ENCODE data around the gene PLAC8L1.
"Not testable (repeated sequence)": the region's sequence is repeated elsewhere in the genome, so short reads cannot be mapped to it uniquely, and the experiment has no call there.

The PLAC8L1 gene

DNA sequence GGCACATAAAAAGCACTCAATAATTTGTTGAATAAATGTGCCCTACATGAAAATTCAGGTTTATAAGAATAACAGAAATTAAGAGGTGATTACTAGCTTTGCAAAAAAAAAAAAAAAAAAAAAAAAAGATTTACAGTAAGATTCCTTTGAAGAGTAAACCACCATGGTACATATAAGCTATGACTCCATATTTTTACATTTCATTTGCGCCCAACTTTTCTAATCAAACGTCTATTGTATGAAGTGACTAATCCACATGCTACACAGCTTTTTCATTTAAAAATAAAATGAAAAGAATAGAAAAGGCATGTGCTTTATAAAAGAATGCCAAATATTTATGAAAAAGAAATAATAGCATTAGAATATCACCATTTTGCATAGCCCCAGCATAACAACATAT lies at the start of gene PLAC8L1:
Gene PLAC8L1 (minus strand): TSS at position 101 of the 400 bp plus-strand sequence. CDS start 1,266 bp downstream, outside the sequence.
- no peak for DNase-seq

DNA sequence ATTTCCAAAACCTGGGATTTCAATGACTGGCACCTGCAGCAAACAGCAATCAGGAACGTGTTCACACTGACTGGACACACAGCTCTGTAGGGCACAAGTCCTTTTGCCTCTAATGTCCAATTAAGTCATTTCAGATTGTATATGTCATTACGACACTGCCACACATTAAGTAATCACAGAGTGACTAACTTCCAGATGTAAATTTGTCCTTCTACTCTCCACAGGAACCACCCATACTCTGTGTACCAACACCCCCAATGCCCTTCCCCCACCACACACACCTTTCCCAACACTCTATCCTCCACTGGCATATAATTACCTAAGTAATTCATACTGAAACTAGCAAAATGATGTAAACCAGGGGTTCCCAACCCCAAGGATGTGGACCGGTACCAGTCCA lies 46.6 kb upstream of the PLAC8L1 start:
- no peak for DNase-seq

DNA sequence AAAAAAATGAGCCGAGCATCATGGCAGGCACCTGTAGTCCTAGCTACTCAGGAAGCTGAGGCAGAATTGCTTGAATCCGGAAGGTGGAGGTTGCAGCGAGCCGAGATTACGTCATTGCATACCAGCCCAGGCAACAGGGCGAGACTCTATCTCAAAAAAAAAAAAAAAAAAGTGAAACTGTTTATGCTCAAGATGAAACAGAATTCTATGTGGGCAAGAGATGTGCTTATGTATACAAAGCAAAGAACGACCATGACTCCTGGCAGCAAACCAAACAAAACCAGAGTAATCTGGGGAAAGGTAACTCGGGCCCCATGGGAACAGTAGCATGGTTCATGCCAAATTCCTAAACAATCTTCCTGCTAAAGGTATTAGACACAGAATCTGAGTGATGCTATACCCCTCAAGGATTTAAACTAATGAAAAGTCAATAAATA lies 32.6 kb upstream of the PLAC8L1 start:
- no peak for DNase-seq

DNA sequence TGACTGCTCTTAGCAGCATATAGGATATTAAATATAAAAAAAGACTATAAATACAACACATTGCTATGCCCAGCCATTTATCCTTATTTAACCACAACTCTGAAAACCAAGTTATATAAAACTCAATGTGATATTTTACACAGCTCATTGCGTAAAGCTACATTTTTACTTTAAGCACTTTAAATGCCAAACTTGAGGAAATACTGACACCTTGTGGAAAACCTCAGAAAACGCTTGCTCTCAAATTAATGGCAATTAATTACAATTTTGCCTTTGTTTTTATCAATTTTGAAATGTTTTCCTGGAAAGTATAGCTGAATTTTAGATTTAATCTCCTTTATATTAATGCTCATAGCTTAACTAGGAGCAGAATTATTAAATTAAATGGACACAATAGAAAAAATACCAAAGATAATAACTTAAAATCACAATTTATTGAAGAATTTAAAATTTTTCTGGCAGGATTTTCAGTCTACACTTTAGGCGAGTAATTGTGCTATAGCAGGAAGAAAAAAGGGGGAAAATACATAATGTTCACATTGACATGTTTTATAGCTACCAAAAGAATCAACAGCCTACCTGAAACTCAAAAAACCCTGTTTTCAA lies 25.2 kb upstream of the PLAC8L1 start:
- no peak for DNase-seq

- DNase-seq = no peak
Measured at GRCh38 chr5:146126068-146126467, 20.7 kb upstream of the PLAC8L1 start.

DNA sequence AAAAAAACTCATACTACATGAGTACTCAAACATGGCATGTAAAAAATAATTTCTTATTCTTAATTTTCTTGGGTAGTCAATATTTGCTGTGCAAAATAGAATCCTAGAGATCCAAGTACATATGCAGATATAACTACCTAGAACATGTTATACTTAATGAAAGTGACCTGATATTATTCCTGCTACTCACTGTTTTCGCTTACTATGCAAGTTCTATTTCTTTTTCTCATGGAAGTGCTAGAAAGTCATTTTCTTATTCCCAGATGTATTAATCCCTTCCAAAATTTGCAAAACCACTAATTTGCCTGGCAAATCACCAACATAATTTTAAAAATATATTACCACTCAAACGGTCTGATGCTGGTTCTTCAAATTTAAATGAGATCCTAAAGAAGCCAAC lies 19.2 kb upstream of the PLAC8L1 start:
- no peak for DNase-seq

GRCh38 chr5:146121451-146121850 lies 16.1 kb upstream of the PLAC8L1 start:
- not testable (repeated sequence) for DNase-seq

GRCh38 chr5:146118322-146118721 lies 12.9 kb upstream of the PLAC8L1 start:
- no peak for DNase-seq

DNA sequence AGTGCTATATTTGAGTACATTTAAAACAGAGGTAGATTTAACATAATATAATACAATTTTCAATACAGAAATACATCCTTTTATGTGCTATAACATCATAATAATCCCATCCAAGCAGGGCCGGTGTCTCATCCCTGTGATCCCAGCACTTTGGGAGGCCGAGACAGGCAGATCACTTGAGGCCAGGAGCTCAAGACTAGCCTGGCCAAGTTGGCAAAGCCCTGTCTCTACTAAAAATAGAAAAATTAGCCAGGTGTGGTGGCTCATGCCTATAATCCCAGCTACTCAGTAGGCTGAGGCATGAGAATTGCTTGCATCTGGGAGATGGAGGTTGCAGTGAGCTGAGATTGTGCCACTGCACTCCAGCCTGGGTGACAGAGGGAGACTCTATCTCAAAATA lies 11.8 kb upstream of the PLAC8L1 start:
- DNase-seq = not testable (repeated sequence)

DNA sequence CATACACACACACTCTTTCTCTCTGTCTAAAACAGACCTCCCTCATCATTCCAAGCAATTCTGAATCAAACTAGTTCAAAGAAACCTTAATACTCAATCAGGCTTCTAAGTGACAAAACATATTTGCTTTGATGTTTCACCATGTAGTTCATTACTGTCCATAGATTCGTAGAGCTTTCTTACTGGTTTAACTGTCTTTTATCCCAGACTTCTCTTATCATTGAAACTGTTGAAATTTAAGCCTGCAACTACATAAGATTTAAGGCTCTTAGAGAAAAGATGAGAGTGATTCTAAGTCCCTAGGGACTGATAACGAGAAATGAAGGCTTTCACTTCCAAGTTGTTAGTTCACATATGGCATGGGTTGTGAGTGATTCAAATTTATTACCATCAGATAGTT lies 11.0 kb upstream of the PLAC8L1 start:
- no peak for DNase-seq

- DNase-seq = no peak
Measured at GRCh38 chr5:146112476-146112875, 7.1 kb upstream of the PLAC8L1 start.

DNA sequence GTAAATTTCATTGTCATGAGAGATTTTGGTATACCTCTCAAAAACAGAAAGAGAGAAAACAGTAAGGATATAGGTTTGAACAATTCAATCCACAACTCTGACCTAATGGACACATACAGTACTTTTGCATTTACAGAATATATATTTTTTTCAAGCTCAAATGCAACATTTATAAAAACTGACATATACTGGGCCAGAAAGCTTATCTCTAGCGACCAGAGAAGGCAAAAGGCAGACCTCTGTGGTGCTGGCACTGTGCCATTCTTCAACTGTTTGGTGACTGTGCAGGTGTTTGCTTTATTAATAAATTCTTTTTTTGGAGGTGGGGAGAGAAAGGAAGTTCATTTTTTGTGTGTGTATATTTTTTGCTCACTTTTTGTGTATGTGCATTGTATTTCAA lies 6.0 kb upstream of the PLAC8L1 start:
- DNase-seq = no peak

- DNase-seq = no peak
Measured at GRCh38 chr5:146109379-146109778, 4.0 kb upstream of the PLAC8L1 start.

GRCh38 chr5:146108870-146109269 lies 3.5 kb upstream of the PLAC8L1 start:
- DNase-seq = not testable (repeated sequence)

DNA sequence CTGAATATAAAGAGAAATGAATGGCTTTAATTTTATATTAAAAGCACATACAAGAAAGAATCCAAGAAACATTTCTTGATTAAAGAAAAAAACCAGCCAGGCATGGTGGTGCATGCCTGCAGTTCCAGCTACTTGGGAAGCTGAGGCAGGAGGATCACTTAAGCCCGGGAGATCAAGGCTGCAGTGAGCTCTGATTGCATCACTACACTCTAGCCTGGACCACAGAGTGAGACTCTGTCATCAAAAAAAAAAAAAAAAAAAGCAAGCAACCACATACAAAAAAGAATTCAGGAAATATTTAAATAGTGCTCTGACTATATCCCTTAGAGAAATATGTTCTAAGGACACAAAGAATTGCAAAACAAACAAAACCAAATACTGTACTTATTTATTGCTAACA lies 2.5 kb upstream of the PLAC8L1 start:
- no peak for DNase-seq

DNA sequence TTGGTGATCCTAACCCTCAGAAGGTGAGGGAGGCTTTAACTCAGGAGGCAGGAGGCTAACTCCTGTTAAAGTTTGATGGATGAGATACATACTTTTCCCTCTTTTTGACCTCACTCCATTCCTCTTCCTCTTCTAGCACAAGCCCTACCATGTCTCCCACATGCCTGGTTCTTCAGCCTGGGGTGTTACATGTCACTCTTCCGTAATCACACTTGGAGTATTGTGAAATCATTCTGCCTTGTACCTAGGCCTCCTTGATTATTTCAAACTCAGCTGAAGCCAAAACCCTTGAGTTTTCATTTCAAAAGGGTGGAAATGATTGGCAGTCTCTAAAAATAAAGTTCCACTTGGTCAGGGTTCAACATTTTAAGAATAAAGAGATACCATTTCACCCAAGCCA lies 1.8 kb downstream of the PLAC8L1 start:
- no peak for DNase-seq

- no peak for DNase-seq
Measured at GRCh38 chr5:146101646-146102045, 3.7 kb downstream of the PLAC8L1 start.

DNA sequence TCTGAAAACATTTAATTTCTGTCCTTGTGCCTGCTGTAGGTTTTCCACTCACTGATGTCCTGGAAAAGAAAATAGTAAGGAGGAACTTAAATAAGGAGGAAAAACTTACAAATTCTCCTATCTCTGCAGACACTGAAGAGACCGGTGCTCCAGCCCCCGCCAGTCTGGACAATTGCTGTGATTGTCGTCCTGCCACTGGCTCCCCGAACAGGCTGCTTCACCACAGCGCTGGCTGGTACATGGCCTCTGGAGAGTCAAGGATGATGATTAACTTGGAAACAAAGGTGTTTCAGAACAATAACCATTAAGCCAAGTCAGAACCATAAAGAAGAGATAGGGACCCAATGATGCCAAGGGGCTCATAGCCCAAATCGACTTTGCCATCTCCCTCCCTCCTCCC lies 7.3 kb downstream of the PLAC8L1 start:
- no peak for DNase-seq

GRCh38 chr5:146091881-146092280 lies 13.5 kb downstream of the PLAC8L1 start:
- no peak for DNase-seq

GRCh38 chr5:146089287-146089686 lies 16.1 kb downstream of the PLAC8L1 start:
- DNase-seq = no peak

DNA sequence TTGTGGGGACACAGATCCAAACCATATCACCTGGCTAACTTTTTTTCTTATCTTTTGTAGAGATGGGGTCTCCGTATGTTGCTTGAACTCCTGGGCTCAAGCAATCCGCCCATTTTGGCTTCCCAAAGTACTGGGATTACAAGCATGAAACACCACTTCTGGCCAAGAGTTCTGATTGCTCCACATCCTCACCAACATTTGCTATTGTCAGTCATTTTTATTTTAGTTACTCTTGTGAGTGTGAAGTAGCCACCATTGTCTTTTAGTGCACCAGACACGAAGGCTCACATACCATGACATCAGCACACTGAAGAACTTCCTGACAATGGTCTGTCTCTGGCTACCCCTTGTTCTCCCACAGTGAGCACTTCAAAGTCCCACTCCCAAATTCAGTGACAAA lies 17.3 kb downstream of the PLAC8L1 start:
- DNase-seq = no peak

DNA sequence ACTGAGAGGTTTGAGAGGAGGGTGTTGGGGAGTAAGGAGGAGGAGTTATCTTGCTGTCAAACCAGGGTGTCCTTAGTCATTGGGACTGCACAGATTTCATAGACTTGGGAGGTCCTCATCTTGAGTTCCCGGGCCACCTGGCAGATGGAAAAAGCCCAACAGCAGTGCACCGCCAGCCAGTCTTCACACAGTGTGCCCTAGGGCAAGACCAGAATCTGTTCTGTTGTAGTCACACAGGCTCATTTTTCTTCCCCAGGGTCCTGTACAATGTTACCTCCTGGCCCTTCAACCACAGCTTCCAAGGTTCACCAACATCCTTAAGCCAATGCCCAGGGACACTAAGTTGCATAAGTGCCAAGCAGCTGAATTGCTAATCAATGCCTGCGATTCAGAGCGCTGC lies 21.0 kb downstream of the PLAC8L1 start:
- no peak for DNase-seq

DNA sequence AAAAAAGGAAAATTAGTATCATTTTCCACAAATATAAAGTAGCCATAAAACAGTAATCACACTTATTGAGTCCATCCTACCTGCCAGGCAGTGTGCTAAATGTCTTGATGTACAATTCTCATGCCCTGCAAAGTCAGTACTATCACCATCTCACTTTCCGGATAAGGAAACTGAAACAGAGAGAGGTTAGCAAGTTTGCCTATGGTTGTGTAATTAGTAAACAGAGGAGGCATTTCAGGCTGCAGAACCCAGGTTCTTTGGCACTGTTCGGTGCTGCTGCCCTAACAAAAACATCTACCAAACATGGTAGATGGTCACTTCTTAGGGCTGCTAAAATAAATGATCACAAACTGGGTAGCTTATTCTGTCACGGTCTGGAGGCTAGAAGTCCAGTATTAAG lies 22.6 kb downstream of the PLAC8L1 start:
- DNase-seq = no peak

DNA sequence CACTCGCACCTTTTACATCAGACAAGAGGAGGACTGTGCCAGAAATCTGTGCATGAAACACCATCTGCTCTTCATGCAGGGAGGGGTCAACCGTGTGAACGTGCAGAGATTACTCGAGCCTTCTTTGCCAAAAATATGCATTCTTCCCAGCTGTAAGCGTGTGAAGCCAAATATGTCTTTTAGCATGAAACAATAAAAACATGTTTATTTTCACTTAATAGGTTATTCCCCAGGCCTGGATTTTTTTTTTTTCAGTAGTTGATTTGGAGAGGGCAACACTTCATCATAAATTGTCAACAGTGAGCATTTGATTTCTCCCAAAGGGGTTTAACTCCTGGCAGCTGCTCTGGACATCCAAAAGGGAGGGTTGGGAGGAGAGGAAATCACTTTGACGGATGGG lies 23.8 kb downstream of the PLAC8L1 start:
- no peak for DNase-seq

- no peak for DNase-seq
Measured at GRCh38 chr5:146079695-146080373, 25.5 kb downstream of the PLAC8L1 start.

All from activated CD4-positive, alpha-beta T cell treated with anti-CD3 and anti-CD28 coated beads for 4 hours (primary cell).